ENCODE results near the gene ZNF423. TPM values are rescaled to one million over a fixed set of nuclear protein-coding genes. Genes with fewer than 3 reads are reported as not detected.
A peak's percentile ranks its signal among the peaks of the same experiment; 100 is the strongest.

Gene ZNF423
- polyA plus RNA-seq, 1 of the 3 experiments (the other 2 are of a cell fraction) = 1.2 TPM

- Histone ChIP-seq H3K4me3 (ENCODE audit: low read depth in 2 of 2, low read length in 1 of 2) (no peak overlapping the region), H3K9me3 (no peaks in the 10 kb centered on the region), H3K4me1 (ENCODE audit: control insufficient read depth in 1 of 2, insufficient read depth in 2 of 2, low read depth in 1 of 2, low read length in 1 of 2) (peaks cover 11 to 38% of the 10 kb centered on the region in 2 experiments; a peak in 2 of 4 replicates), H3K9me2 (no peaks in the 10 kb centered on the region), H2AFZ (ENCODE audit: low read depth) (no peak overlapping the region), H3K79me2 (ENCODE audit: insufficient read depth) (no peaks in the 10 kb centered on the region), H3K36me3 (replicated peaks in 1 of 2; ENCODE audit: control insufficient read depth in 1 of 2, insufficient read depth in 2 of 2, low read length in 1 of 2) (peaks cover 0 to 3% of the 10 kb centered on the region in 2 experiments), H3K27ac (ENCODE audit: low read depth in 2 of 2, low read length in 1 of 2) (peak overlapping the region in 1 of 2 experiments; percentile 11; a peak in 1 of 4 replicates), H3F3A (replicated peaks; ENCODE audit: insufficient read depth) (no peaks in the 10 kb centered on the region), H3K4me2 (peak overlapping the region; percentile 45; the same call in 1 of the 2 replicates), H3K9ac (no peak overlapping the region), H4K20me1 (ENCODE audit: insufficient read depth) (no peaks in the 10 kb centered on the region), H3K27me3 (ENCODE audit: insufficient read depth) (no peaks in the 10 kb centered on the region)
- 70% methylated on average over 8 of the region's 9 CpGs for WGBS (ENCODE audit: low lambda C conversion rate)
- ChIA-PET POLR2A (no interaction called here), CTCF (interaction anchor here (1.0 to 1.5 kb wide), 4 partner anchors 13 to 224 kb away, joined by 3 read pairs; no protein-coding TSS in a partner anchor)
- no peak for DNase-seq
- TF ChIP-seq USF1 (IDR thresholded peaks at IDR 0.05; ENCODE audit: borderline replicate concordance, low read depth) (no peak), ZBTB33 (IDR thresholded peaks at IDR 0.05; ENCODE audit: borderline replicate concordance, low read depth) (no peak), SIN3A (IDR thresholded peaks at IDR 0.05; ENCODE audit: borderline replicate concordance, low read depth, low read length) (no peak), TEAD4 (IDR thresholded peaks at IDR 0.05; ENCODE audit: borderline replicate concordance, insufficient read depth) (no peak), TCF12 (IDR thresholded peaks at IDR 0.05) (no peak), FOSL2 (IDR thresholded peaks at IDR 0.05; ENCODE audit: borderline replicate concordance, low read depth) (no peak), IRF3 (IDR thresholded peaks at IDR 0.05; ENCODE audit: low read depth, low read length) (no peak)
Observed at GRCh38 chr16:49632086-49632794, 223.7 kb downstream of the ZNF423 start.

- ChIA-PET POLR2A (no interaction called here), CTCF (interaction anchor here (0.7 to 1.5 kb wide), 6 partner anchors 14 to 224 kb away, joined by 3 to 5 read pairs (median 3); no protein-coding TSS in a partner anchor)
- Histone ChIP-seq H3K27me3 (ENCODE audit: insufficient read depth) (no peaks in the 10 kb centered on the region), H3K4me1 (ENCODE audit: control insufficient read depth in 1 of 2, insufficient read depth in 2 of 2, low read depth in 1 of 2, low read length in 1 of 2) (peaks cover 11 to 31% of the 10 kb centered on the region in 2 experiments; a peak in 2 of 4 replicates), H3F3A (replicated peaks; ENCODE audit: insufficient read depth) (no peaks in the 10 kb centered on the region), H3K9me2 (no peaks in the 10 kb centered on the region), H3K79me2 (ENCODE audit: insufficient read depth) (no peaks in the 10 kb centered on the region), H3K27ac (ENCODE audit: low read depth in 2 of 2, low read length in 1 of 2) (no peak overlapping the region; a peak in 1 of 4 replicates), H4K20me1 (ENCODE audit: insufficient read depth) (no peaks in the 10 kb centered on the region), H3K4me3 (ENCODE audit: low read depth in 2 of 2, low read length in 1 of 2) (no peak overlapping the region), H3K9me3 (no peaks in the 10 kb centered on the region), H3K4me2 (peak overlapping the region; percentile 45), H3K36me3 (replicated peaks in 1 of 2; ENCODE audit: control insufficient read depth in 1 of 2, insufficient read depth in 2 of 2, low read length in 1 of 2) (peaks cover 0 to 3% of the 10 kb centered on the region in 2 experiments), H3K9ac (no peak overlapping the region), H2AFZ (ENCODE audit: low read depth) (no peak overlapping the region)
- WGBS (ENCODE audit: low lambda C conversion rate) = 33% methylated on average over 5 of the region's 5 CpGs
- no peak for DNase-seq
- TF ChIP-seq RCOR1 (IDR thresholded peaks at IDR 0.05; ENCODE audit: low read length) = no peak
- TF ChIP-seq PBX3 (IDR thresholded peaks at IDR 0.05) = no peak
- no peak for TF ChIP-seq TAF1 (IDR thresholded peaks at IDR 0.05; ENCODE audit: borderline replicate concordance, low read depth, low read length)
- no peak for TF ChIP-seq NRF1 (IDR thresholded peaks at IDR 0.05; ENCODE audit: low read depth, low read length)
- no peak for TF ChIP-seq GATA2 (CRISPR knock-in tag; IDR thresholded peaks at IDR 0.05)
- TF ChIP-seq NFIC (IDR thresholded peaks at IDR 0.05; ENCODE audit: borderline replicate concordance) = no peak
- TF ChIP-seq FOXM1 (IDR thresholded peaks at IDR 0.05; ENCODE audit: low read depth) = no peak
- TF ChIP-seq MEF2A (IDR thresholded peaks at IDR 0.05; ENCODE audit: borderline replicate concordance, low read depth) = no peak
- TF ChIP-seq RAD21 (IDR thresholded peaks at IDR 0.05; ENCODE audit: low read length) = no peak
Observed at GRCh38 chr16:49631187-49632041, 224.5 kb downstream of the ZNF423 start.
